DND-41 (cell line): ENCODE measurements around the gene OARD1.
"Not testable (repeated sequence)": the region's sequence is repeated elsewhere in the genome, so short reads cannot be mapped to it uniquely, and the experiment has no call there.

Experiments used
- ATAC-seq: fragments of 200-7000 bp; cut with Tn5 transposase; 3 replicates; pipeline ENCODE4 v1.9.1; 2021; ENCODE audit warnings: low read depth; ENCODE audit not compliant: insufficient read depth
- DNase-seq: peaks from one replicate; pipeline ENCODE4 v3.0.0-alpha.2; 2020
- H2AFZ ChIP-seq: 2 replicates; pipeline ENCODE4 v1.6.0; 2012; ENCODE audit warnings: low read depth, low read length
- H3K27ac ChIP-seq: 2 replicates; pipeline ENCODE4 v1.5.1; 2012; ENCODE audit warnings: low read length, inconsistent platforms
- H3K27me3 ChIP-seq: fragments of 200-600 bp; sonication (generic); 2 replicates; pipeline ENCODE4 v1.6.0; 2012; ENCODE audit warnings: low read length, mild to moderate bottlenecking, inconsistent platforms; ENCODE audit not compliant: insufficient read depth, poor library complexity
- H3K36me3 ChIP-seq: 2 replicates; pipeline ENCODE4 v1.5.1; 2012; ENCODE audit warnings: low read length, inconsistent platforms; ENCODE audit not compliant: insufficient read depth
- H3K4me1 ChIP-seq: 2 replicates; pipeline ENCODE4 v1.5.1; 2012; ENCODE audit warnings: mild to moderate bottlenecking, low read length; ENCODE audit not compliant: insufficient read depth
- H3K4me2 ChIP-seq: 2 replicates; pipeline ENCODE4 v1.6.0; 2012; ENCODE audit warnings: mild to moderate bottlenecking, moderate library complexity, low read length, inconsistent platforms; ENCODE audit not compliant: insufficient read depth
- H3K4me3 ChIP-seq, 2 experiments: fragments of 200-600 bp in 1 of 2; shearing (Covaris generic) in 1 of 2; 2 replicates each; pipeline ENCODE4 v1.5.1; 2012 to 2016; ENCODE audit warnings: inconsistent platforms in 2 of 2, low read length in 2 of 2, mild to moderate bottlenecking in 2 of 2, low read depth in 1 of 2, moderate library complexity in 1 of 2
- H3K79me2 ChIP-seq: 2 replicates; pipeline ENCODE4 v1.6.0; 2012; ENCODE audit warnings: low read length, inconsistent platforms; ENCODE audit not compliant: insufficient read depth
- H3K9ac ChIP-seq: 2 replicates; pipeline ENCODE4 v1.6.0; 2012; ENCODE audit warnings: low read depth, mild to moderate bottlenecking, inconsistent platforms, low read length, moderate library complexity
- H3K9me3 ChIP-seq: 2 replicates; pipeline ENCODE4 v1.5.1; 2012; ENCODE audit warnings: low read length, moderate library complexity, mild to moderate bottlenecking, inconsistent platforms; ENCODE audit not compliant: insufficient read depth, severe bottlenecking
- H4K20me1 ChIP-seq: 2 replicates; pipeline ENCODE4 v1.6.0; 2012; ENCODE audit warnings: low read length; ENCODE audit not compliant: insufficient read depth
- CTCF ChIP-seq: IDR thresholded peaks from 2 replicates; pipeline ENCODE4 v1.5.1; 2012; ENCODE audit warnings: borderline replicate concordance, low read length, moderate library complexity, mild to moderate bottlenecking; ENCODE audit not compliant: poor library complexity, severe bottlenecking; ENCODE audit errors: extremely low read depth
- EZH2 ChIP-seq: IDR thresholded peaks from 3 replicates; pipeline ENCODE4 v1.6.1; 2012; ENCODE audit warnings: borderline replicate concordance, low read depth, mild to moderate bottlenecking, moderate library complexity, low read length, inconsistent platforms; ENCODE audit not compliant: severe bottlenecking

OARD1 gene

DNA sequence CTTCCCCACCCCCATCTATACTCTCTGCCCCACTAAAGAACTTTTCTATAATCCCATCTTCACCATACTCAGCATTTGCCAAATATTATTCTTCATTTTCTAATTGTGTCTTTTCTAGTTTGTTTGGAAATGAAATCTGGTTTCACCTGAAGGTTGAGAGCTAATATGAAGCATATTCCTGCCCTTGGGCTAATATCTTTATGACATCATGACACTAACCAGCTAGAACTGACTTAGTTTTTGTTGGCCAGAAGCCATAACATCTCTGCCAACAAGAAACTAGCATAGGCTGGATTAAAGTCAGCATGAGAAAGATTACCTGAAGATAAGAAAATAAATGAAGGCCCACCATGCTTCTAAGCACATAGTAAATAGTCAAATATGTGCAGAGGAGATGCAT lies 49.9 kb downstream of the OARD1 start:
- no peaks in the 10 kb centered on the region for H3K27me3 ChIP-seq
- peaks cover 14% of the 10 kb centered on the region for H3K79me2 ChIP-seq
- ATAC-seq (no peak), DNase-seq (no peak)
- peaks cover 18% of the 10 kb centered on the region for H3K4me1 ChIP-seq
- no peak overlapping the region for H3K9ac ChIP-seq
- no peaks in the 10 kb centered on the region for H3K9me3 ChIP-seq
- H3K4me3 ChIP-seq = no peak overlapping the region
- no peak overlapping the region for H2AFZ ChIP-seq
- no peaks in the 10 kb centered on the region for H4K20me1 ChIP-seq
- H3K36me3 ChIP-seq = peaks cover 6% of the 10 kb centered on the region; the same call in 1 of the 2 replicates
- H3K27ac ChIP-seq = no peak overlapping the region
- no peak for TF ChIP-seq CTCF
- TF ChIP-seq EZH2 = no peak
- no peak overlapping the region for H3K4me2 ChIP-seq

DNA sequence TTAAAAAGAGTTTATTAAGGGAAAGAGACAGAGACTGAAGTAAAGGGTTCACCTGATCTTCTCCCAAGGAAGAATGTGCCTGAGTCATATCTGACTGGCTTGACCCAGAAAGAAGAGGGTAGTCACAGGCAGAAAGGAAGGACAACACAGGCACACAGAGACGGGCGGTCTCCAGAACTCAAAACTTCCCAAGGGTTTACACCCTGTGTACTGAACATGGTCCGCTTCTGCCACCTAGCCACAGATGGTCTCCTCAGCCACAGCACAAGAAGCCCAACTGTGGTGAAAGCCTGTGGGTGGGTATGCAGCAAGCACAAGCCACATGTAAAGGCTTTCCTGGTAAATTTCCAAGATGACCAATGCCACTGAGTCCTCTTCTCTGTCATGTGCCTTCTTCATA lies 50.3 kb downstream of the OARD1 start:
- H3K4me1 ChIP-seq = peaks cover 14% of the 10 kb centered on the region
- H3K9me3 ChIP-seq = no peaks in the 10 kb centered on the region
- peaks cover 9% of the 10 kb centered on the region for H3K79me2 ChIP-seq
- no peak overlapping the region for H2AFZ ChIP-seq
- peaks cover 6% of the 10 kb centered on the region; the same call in 1 of the 2 replicates for H3K36me3 ChIP-seq
- DNase-seq (no peak), ATAC-seq (0 out of 3 replicates have a peak, but pooled peaks have one; percentile 25)
- H3K4me2 ChIP-seq = no peak overlapping the region
- H4K20me1 ChIP-seq = no peaks in the 10 kb centered on the region
- no peaks in the 10 kb centered on the region for H3K27me3 ChIP-seq
- no peak overlapping the region for H3K9ac ChIP-seq
- H3K27ac ChIP-seq = no peak overlapping the region
- no peak overlapping the region for H3K4me3 ChIP-seq
- peak; percentile 38 for TF ChIP-seq CTCF
- no peak for TF ChIP-seq EZH2

DNA sequence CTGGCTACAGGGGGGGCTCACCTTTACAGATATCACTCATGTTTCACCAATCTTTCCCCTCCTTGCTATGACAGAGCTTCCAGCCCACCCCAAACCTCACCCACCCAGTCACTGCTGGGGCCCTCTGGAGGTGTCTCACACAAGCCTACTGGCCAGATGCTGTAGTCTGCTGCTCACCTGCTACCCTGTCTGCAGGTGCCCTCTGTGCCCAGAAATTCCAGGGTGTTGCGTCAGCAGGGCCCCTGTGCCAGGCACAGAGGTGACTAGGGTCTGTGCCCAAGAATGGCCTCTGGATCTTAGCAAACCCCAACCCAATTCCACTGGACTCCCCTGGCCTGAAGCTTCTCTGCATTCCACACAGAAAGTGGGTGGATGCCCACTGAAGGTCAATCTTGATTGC lies 54.5 kb downstream of the OARD1 start:
- Histone ChIP-seq H3K79me2 (no peaks in the 10 kb centered on the region), H3K9ac (no peak overlapping the region), H2AFZ (no peak overlapping the region), H3K9me3 (no peaks in the 10 kb centered on the region), H3K36me3 (no peaks in the 10 kb centered on the region), H3K27ac (no peak overlapping the region), H3K4me1 (no peaks in the 10 kb centered on the region), H4K20me1 (no peaks in the 10 kb centered on the region; the same call in 1 of the 2 replicates), H3K27me3 (no peaks in the 10 kb centered on the region), H3K4me3 (no peak overlapping the region), H3K4me2 (no peak overlapping the region)
- no peak for TF ChIP-seq EZH2
- no peak for TF ChIP-seq CTCF
- DNase-seq (no peak), ATAC-seq (no peak)

GRCh38 chr6:41015860-41016259 lies 56.3 kb downstream of the OARD1 start:
- not testable (repeated sequence) for H3K4me2 ChIP-seq, H3K4me3 ChIP-seq, H3K79me2 ChIP-seq, H3K9ac ChIP-seq, H3K4me1 ChIP-seq, ATAC-seq, H3K27me3 ChIP-seq, H2AFZ ChIP-seq, H3K27ac ChIP-seq, H3K9me3 ChIP-seq, H4K20me1 ChIP-seq, H3K36me3 ChIP-seq, DNase-seq
